ENCODE results near the gene NR3C2. TPM values are rescaled to one million over a fixed set of nuclear protein-coding genes. Genes with fewer than 3 reads are reported as not detected.

NR3C2 gene
- total RNA-seq, 4 donors from 2014 or later = 13.1 to 24.1 (median 14.6) TPM

DNA sequence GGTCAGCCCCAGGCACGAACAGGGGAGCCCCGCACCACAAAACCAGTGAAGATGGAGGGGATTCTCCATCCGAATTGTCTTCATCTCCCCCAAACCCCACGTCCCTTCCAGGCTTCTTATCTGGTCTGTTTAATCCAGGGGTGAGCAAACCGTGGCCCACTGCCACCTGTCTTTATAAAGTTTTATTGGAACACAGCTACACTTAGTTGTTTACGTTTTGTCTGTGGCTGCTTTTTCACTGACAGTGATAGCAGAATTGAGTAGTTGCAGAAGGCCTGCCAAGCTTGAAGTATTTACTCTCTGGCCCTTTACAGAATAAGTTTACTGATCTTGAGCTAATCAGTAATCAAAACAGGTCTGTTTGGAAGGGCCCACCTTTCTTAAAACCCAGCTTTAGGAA, 386.4 kb downstream of the NR3C2 start:
- TF ChIP-seq POLR2A (IDR thresholded peaks at IDR 0.05) = no peak
- no peak for TF ChIP-seq EP300 (IDR thresholded peaks at IDR 0.05)
- H3K27me3 ChIP-seq = no peaks in the 10 kb centered on the region
- H3K9me3 ChIP-seq = no peaks in the 10 kb centered on the region
- WGBS, 2 donors = 94 to 96% methylated on average over 6 of the region's 6 CpGs
- H3K27ac ChIP-seq = no peak overlapping the region
- peaks cover 0 to 11% (median 0%) of the 10 kb centered on the region in 3 donors for H3K36me3 ChIP-seq
- peaks cover 0 to 48% (median 3%) of the 10 kb centered on the region in 4 donors for H3K4me1 ChIP-seq
- H3K4me3 ChIP-seq = no peak overlapping the region
- no peak for DNase-seq (ENCODE audit: low spot score in 2 of 2)

DNA sequence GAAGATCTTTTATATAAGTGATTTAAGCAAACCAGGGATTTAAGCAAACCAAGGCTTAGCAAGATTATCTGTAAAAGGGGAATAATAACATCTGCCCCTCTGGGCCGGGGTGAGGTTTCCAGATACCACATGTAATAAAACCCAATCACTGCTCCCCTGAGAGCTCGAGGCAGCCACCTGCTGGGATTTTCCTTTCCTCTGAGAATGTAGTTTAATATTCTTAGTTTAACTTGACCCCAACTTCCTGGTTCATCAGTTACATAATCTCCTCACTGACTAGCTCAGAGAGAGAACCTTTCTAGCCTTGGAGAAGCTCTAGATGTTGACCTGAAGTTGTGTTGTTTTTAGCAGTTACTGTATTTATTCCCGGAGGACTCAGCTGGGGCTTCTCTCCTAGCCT, 387.9 kb downstream of the NR3C2 start:
- no peak for TF ChIP-seq POLR2A (IDR thresholded peaks at IDR 0.05)
- no peak for DNase-seq (ENCODE audit: low spot score in 2 of 2)
- Histone ChIP-seq H3K4me3 (no peak overlapping the region), H3K27ac (no peak overlapping the region), H3K4me1 (peaks cover 0 to 43% (median 3%) of the 10 kb centered on the region in 4 donors), H3K9me3 (no peaks in the 10 kb centered on the region), H3K27me3 (no peaks in the 10 kb centered on the region), H3K36me3 (peaks cover 0 to 13% (median 0%) of the 10 kb centered on the region in 3 donors)
- WGBS, 2 donors = 59 to 67% methylated on average over 3 of the region's 3 CpGs

DNA sequence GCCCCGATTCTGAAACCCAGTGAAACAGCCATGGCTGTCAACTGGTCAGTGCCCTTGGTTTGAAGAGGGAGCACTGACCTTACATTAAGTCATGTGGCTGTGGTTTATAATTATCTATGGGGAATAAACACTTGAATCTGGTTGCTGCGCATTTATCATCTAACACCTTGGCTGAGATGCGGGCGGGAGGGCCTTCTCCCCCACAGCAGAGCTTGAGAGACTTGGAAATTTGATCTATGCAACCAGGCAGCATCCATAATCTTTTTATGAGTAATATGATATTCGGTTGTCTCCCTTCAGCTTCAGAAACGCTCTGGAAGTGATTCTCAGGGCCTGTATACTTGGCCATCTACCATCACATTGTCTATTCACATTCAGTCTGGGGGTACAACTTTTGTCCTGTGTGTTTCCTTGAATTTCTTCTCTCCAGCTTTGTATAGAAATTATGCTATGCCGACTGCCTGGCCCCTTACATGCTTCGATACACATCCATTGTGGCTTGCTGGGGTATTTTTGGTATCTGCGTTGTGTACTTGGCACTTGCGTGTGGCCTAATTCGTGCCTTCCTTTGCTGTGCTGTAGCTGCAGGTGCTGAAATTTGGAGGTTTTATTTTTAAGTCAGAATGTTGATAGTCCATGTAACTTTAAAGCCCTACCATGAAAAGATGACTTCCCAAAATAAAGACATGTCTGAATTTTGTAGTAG, 388.8 kb downstream of the NR3C2 start:
- peaks cover 0 to 35% (median 3%) of the 10 kb centered on the region in 4 donors for H3K4me1 ChIP-seq

GRCh38 chr4:148052448-148052847, 389.8 kb downstream of the NR3C2 start:
- TF ChIP-seq POLR2A (IDR thresholded peaks at IDR 0.05) (no peak), EP300 (IDR thresholded peaks at IDR 0.05) (no peak)
- TF ChIP-seq, protein P1, sequence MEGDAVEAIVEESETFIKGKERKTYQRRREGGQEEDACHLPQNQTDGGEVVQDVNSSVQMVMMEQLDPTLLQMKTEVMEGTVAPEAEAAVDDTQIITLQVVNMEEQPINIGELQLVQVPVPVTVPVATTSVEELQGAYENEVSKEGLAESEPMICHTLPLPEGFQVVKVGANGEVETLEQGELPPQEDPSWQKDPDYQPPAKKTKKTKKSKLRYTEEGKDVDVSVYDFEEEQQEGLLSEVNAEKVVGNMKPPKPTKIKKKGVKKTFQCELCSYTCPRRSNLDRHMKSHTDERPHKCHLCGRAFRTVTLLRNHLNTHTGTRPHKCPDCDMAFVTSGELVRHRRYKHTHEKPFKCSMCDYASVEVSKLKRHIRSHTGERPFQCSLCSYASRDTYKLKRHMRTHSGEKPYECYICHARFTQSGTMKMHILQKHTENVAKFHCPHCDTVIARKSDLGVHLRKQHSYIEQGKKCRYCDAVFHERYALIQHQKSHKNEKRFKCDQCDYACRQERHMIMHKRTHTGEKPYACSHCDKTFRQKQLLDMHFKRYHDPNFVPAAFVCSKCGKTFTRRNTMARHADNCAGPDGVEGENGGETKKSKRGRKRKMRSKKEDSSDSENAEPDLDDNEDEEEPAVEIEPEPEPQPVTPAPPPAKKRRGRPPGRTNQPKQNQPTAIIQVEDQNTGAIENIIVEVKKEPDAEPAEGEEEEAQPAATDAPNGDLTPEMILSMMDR (IDR thresholded peaks at IDR 0.05) = no peak

More for the DNA sequence above, 388.8 kb downstream of the NR3C2 start:
- Histone ChIP-seq H3K36me3 (peaks cover 0 to 19% (median 0%) of the 10 kb centered on the region in 3 donors), H3K27ac (no peak overlapping the region), H3K9me3 (no peaks in the 10 kb centered on the region), H3K4me3 (no peak overlapping the region), H3K27me3 (no peaks in the 10 kb centered on the region)
- no peak for DNase-seq (ENCODE audit: low spot score in 2 of 2)
- 83 to 87% methylated on average over 11 of the region's 11 CpGs for WGBS, 2 donors
- no peak for TF ChIP-seq EP300 (IDR thresholded peaks at IDR 0.05)
- TF ChIP-seq, protein P1 (IDR thresholded peaks at IDR 0.05) = no peak
- TF ChIP-seq POLR2A (IDR thresholded peaks at IDR 0.05) = no peak

GRCh38 chr4:148051403-148051802, 390.8 kb downstream of the NR3C2 start:
- no peak for DNase-seq (ENCODE audit: low spot score in 2 of 2)
- peaks cover 0 to 36% (median 0%) of the 10 kb centered on the region in 3 donors for H3K36me3 ChIP-seq
- TF ChIP-seq EP300 (IDR thresholded peaks at IDR 0.05) (no peak), POLR2A (IDR thresholded peaks at IDR 0.05) (no peak)
- TF ChIP-seq, protein P1 (IDR thresholded peaks at IDR 0.05) = no peak
- no peak overlapping the region for H3K27ac ChIP-seq
- H3K27me3 ChIP-seq = no peaks in the 10 kb centered on the region
- WGBS, 2 donors = 82 to 85% methylated on average over 4 of the region's 4 CpGs
- H3K4me1 ChIP-seq = peaks cover 0 to 16% (median 3%) of the 10 kb centered on the region in 4 donors
- no peaks in the 10 kb centered on the region for H3K9me3 ChIP-seq
- H3K4me3 ChIP-seq = no peak overlapping the region

More at GRCh38 chr4:148052448-148052847, 389.8 kb downstream of the NR3C2 start:
- Histone ChIP-seq H3K27me3 (no peaks in the 10 kb centered on the region), H3K4me1 (peaks cover 0 to 25% (median 3%) of the 10 kb centered on the region in 4 donors), H3K36me3 (peaks cover 0 to 28% (median 0%) of the 10 kb centered on the region in 3 donors), H3K9me3 (no peaks in the 10 kb centered on the region), H3K4me3 (no peak overlapping the region), H3K27ac (no peak overlapping the region)
- DNase-seq (ENCODE audit: low spot score in 2 of 2) = no peak

- Histone ChIP-seq H3K4me3 (no peak overlapping the region), H3K4me1 (peaks cover 0 to 15% (median 0%) of the 10 kb centered on the region in 4 donors), H3K36me3 (peaks cover 0 to 25% (median 0%) of the 10 kb centered on the region in 3 donors), H3K9me3 (no peaks in the 10 kb centered on the region), H3K27me3 (no peaks in the 10 kb centered on the region), H3K27ac (no peak overlapping the region)
- TF ChIP-seq POLR2A (IDR thresholded peaks at IDR 0.05) = no peak
- TF ChIP-seq EP300 (IDR thresholded peaks at IDR 0.05) = no peak
- TF ChIP-seq, protein P1 (IDR thresholded peaks at IDR 0.05) = no peak
- WGBS, 2 donors = 38 to 40% methylated on average over 4 of the region's 4 CpGs
- no peak for DNase-seq (ENCODE audit: low spot score in 2 of 2)
These were observed 393.6 kb downstream of the NR3C2 start for GRCh38 chr4:148048598-148048997.

Data from tibial nerve (tissue), 4 donors.